Skeletal muscle satellite cell (primary cell): Measurements from ENCODE around the gene TMEM176B.

Experiments
- H3K27me3 ChIP-seq: 2 replicates; pipeline ENCODE4 v1.7.0; 2013; ENCODE audit warnings: low read length; ENCODE audit not compliant: control insufficient read depth, insufficient read depth
- H3K36me3 ChIP-seq: 2 replicates; pipeline ENCODE4 v1.7.0; 2013; ENCODE audit warnings: mild to moderate bottlenecking, control low read depth, low read length; ENCODE audit not compliant: insufficient read depth
- H3K4me1 ChIP-seq: 2 replicates; pipeline ENCODE4 v1.7.0; 2013; ENCODE audit warnings: low read length; ENCODE audit not compliant: control insufficient read depth, insufficient read depth
- H3K4me2 ChIP-seq: 2 replicates; pipeline ENCODE4 v1.7.0; 2013; ENCODE audit warnings: mild to moderate bottlenecking, low read length
- H3K4me3 ChIP-seq: 2 replicates; pipeline ENCODE4 v1.7.0; 2013; ENCODE audit warnings: low read length
- H3K9ac ChIP-seq: 2 replicates; pipeline ENCODE4 v1.7.0; 2013; ENCODE audit warnings: mild to moderate bottlenecking, low read depth, low read length, moderate library complexity
- H3K9me3 ChIP-seq: replicated peaks from 2 replicates; pipeline ENCODE4 v1.7.0; 2013; ENCODE audit warnings: mild to moderate bottlenecking, control low read depth, low read length

The TMEM176B gene

GRCh38 chr7:150835702-150836280, 35.6 kb upstream of the TMEM176B start:
- Histone ChIP-seq H3K27me3 (no peaks in the 10 kb centered on the region), H3K9me3 (no peaks in the 10 kb centered on the region), H3K4me3 (no peak overlapping the region), H3K4me1 (no peaks in the 10 kb centered on the region), H3K36me3 (no peaks in the 10 kb centered on the region), H3K9ac (no peak overlapping the region), H3K4me2 (no peak overlapping the region)

GRCh38 chr7:150835019-150835418, 34.9 kb upstream of the TMEM176B start:
- Histone ChIP-seq H3K27me3 (no peaks in the 10 kb centered on the region), H3K9me3 (no peaks in the 10 kb centered on the region), H3K9ac (no peak overlapping the region), H3K4me2 (no peak overlapping the region), H3K4me1 (no peaks in the 10 kb centered on the region), H3K36me3 (no peaks in the 10 kb centered on the region), H3K4me3 (no peak overlapping the region)

GRCh38 chr7:150831851-150832250, 31.7 kb upstream of the TMEM176B start:
- Histone ChIP-seq H3K9ac (no peak overlapping the region), H3K36me3 (no peaks in the 10 kb centered on the region), H3K4me2 (no peak overlapping the region), H3K9me3 (no peaks in the 10 kb centered on the region), H3K27me3 (no peaks in the 10 kb centered on the region), H3K4me1 (no peaks in the 10 kb centered on the region), H3K4me3 (no peak overlapping the region)

GRCh38 chr7:150830937-150831336, 30.8 kb upstream of the TMEM176B start:
- Histone ChIP-seq H3K9me3 (no peaks in the 10 kb centered on the region), H3K27me3 (no peaks in the 10 kb centered on the region), H3K4me3 (no peak overlapping the region), H3K36me3 (no peaks in the 10 kb centered on the region), H3K4me1 (no peaks in the 10 kb centered on the region), H3K4me2 (no peak overlapping the region), H3K9ac (no peak overlapping the region)

GRCh38 chr7:150829426-150829825, 29.3 kb upstream of the TMEM176B start:
- no peak overlapping the region for H3K4me2 ChIP-seq
- H3K9ac ChIP-seq = no peak overlapping the region
- no peaks in the 10 kb centered on the region for H3K4me1 ChIP-seq
- H3K9me3 ChIP-seq = no peaks in the 10 kb centered on the region
- H3K27me3 ChIP-seq = no peaks in the 10 kb centered on the region
- H3K4me3 ChIP-seq = no peak overlapping the region
- H3K36me3 ChIP-seq = no peaks in the 10 kb centered on the region

- Histone ChIP-seq H3K4me3 (no peak overlapping the region), H3K9me3 (no peaks in the 10 kb centered on the region), H3K4me2 (no peak overlapping the region), H3K9ac (no peak overlapping the region), H3K27me3 (no peaks in the 10 kb centered on the region), H3K4me1 (no peaks in the 10 kb centered on the region), H3K36me3 (no peaks in the 10 kb centered on the region)
Measured at GRCh38 chr7:150828384-150828783, 28.2 kb upstream of the TMEM176B start.

GRCh38 chr7:150826061-150826849, 26.1 kb upstream of the TMEM176B start:
- Histone ChIP-seq H3K4me3 (no peak overlapping the region), H3K4me1 (no peaks in the 10 kb centered on the region), H3K27me3 (no peaks in the 10 kb centered on the region), H3K4me2 (no peak overlapping the region), H3K36me3 (no peaks in the 10 kb centered on the region), H3K9me3 (no peaks in the 10 kb centered on the region), H3K9ac (no peak overlapping the region)

- Histone ChIP-seq H3K9me3 (no peaks in the 10 kb centered on the region), H3K4me1 (no peaks in the 10 kb centered on the region), H3K4me2 (no peak overlapping the region), H3K9ac (no peak overlapping the region), H3K4me3 (no peak overlapping the region), H3K27me3 (no peaks in the 10 kb centered on the region), H3K36me3 (no peaks in the 10 kb centered on the region)
Measured at GRCh38 chr7:150824379-150825177, 24.4 kb upstream of the TMEM176B start.

- no peaks in the 10 kb centered on the region for H3K36me3 ChIP-seq
- H3K9ac ChIP-seq = no peak overlapping the region
- no peaks in the 10 kb centered on the region for H3K4me1 ChIP-seq
- H3K9me3 ChIP-seq = no peaks in the 10 kb centered on the region
- no peak overlapping the region for H3K4me2 ChIP-seq
- H3K27me3 ChIP-seq = no peaks in the 10 kb centered on the region
- no peak overlapping the region for H3K4me3 ChIP-seq
Measured at GRCh38 chr7:150823484-150824126, 23.4 kb upstream of the TMEM176B start.

- no peak overlapping the region for H3K4me3 ChIP-seq
- H3K4me2 ChIP-seq = no peak overlapping the region
- H3K4me1 ChIP-seq = no peaks in the 10 kb centered on the region
- H3K9ac ChIP-seq = no peak overlapping the region
- no peaks in the 10 kb centered on the region for H3K36me3 ChIP-seq
- no peaks in the 10 kb centered on the region for H3K27me3 ChIP-seq
- H3K9me3 ChIP-seq = no peaks in the 10 kb centered on the region
Measured at GRCh38 chr7:150823043-150823442, 22.9 kb upstream of the TMEM176B start.

- Histone ChIP-seq H3K4me1 (no peaks in the 10 kb centered on the region), H3K4me3 (no peak overlapping the region), H3K4me2 (no peak overlapping the region), H3K9me3 (no peaks in the 10 kb centered on the region), H3K9ac (no peak overlapping the region), H3K27me3 (no peaks in the 10 kb centered on the region), H3K36me3 (no peaks in the 10 kb centered on the region)
Measured at GRCh38 chr7:150820578-150821198, 20.5 kb upstream of the TMEM176B start.
